HG03565 (cell line): ENCODE measurements around the gene MGARP.

Experiments used
- ATAC-seq: cut with Tn5 transposase; IDR thresholded peaks from one replicate; pipeline ENCODE4 v1.9.1; 2021; ENCODE audit warnings: mild to moderate bottlenecking, moderate library complexity; ENCODE audit not compliant: unreplicated experiment

The MGARP gene

GRCh38 chr4:139246166-139246565 lies 33.9 kb downstream of the MGARP start:
- no peak for ATAC-seq

GRCh38 chr4:139245590-139245989 lies 34.4 kb downstream of the MGARP start:
- no peak for ATAC-seq

- no peak for ATAC-seq
Observed at GRCh38 chr4:139243448-139244365, 36.3 kb downstream of the MGARP start.

GRCh38 chr4:139242511-139243051 lies 37.4 kb downstream of the MGARP start:
- ATAC-seq = no peak

- no peak for ATAC-seq
Observed at GRCh38 chr4:139241784-139242151, 38.3 kb downstream of the MGARP start.

- no peak for ATAC-seq
Observed at GRCh38 chr4:139241086-139241783, 38.8 kb downstream of the MGARP start.

- ATAC-seq = no peak
Observed at GRCh38 chr4:139239127-139239772, 40.8 kb downstream of the MGARP start.

- ATAC-seq = no peak
Observed at GRCh38 chr4:139234253-139234652, 45.8 kb downstream of the MGARP start.

- no peak for ATAC-seq
Observed at GRCh38 chr4:139229534-139230039, 50.4 kb downstream of the MGARP start.

- no peak for ATAC-seq
Observed at GRCh38 chr4:139227729-139228404, 52.2 kb downstream of the MGARP start.

- ATAC-seq = no peak
Observed at GRCh38 chr4:139223682-139224317, 56.2 kb downstream of the MGARP start.

- no peak for ATAC-seq
Observed at GRCh38 chr4:139222215-139222614, 57.8 kb downstream of the MGARP start.

- no peak for ATAC-seq
Observed at GRCh38 chr4:139221687-139222086, 58.3 kb downstream of the MGARP start.

- ATAC-seq = no peak
Observed at GRCh38 chr4:139219450-139220055, 60.5 kb downstream of the MGARP start.
